SIG-M5 (cell line): Measurements from ENCODE around the gene AP1S3.
"Not testable (repeated sequence)": the region's sequence is repeated elsewhere in the genome, so short reads cannot be mapped to it uniquely, and the experiment has no call there.

Experiments used
- DNase-seq: peaks from one replicate; lab custom pipeline; 2025; lab: John Stamatoyannopoulos, UW

The AP1S3 gene

DNA sequence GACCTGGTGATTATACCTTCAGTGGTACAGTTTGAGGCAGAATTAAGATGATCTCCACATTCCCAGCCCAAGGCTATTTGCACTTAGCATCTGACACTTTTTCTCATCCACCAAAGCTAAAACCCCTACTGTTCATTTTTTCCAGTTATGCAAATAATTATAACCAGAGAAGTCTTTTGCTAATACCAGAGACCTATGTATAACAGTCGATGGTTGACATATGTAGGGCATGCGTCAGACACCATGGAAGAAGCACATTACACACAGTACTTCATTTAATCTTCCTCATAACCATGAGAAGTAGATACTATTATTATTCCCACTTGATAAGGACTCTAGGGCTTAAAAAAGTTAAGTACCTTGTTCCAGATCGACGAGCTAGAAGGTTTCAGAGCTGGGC lies 36.5 kb downstream of the AP1S3 start:
- DNase-seq: no peak

DNA sequence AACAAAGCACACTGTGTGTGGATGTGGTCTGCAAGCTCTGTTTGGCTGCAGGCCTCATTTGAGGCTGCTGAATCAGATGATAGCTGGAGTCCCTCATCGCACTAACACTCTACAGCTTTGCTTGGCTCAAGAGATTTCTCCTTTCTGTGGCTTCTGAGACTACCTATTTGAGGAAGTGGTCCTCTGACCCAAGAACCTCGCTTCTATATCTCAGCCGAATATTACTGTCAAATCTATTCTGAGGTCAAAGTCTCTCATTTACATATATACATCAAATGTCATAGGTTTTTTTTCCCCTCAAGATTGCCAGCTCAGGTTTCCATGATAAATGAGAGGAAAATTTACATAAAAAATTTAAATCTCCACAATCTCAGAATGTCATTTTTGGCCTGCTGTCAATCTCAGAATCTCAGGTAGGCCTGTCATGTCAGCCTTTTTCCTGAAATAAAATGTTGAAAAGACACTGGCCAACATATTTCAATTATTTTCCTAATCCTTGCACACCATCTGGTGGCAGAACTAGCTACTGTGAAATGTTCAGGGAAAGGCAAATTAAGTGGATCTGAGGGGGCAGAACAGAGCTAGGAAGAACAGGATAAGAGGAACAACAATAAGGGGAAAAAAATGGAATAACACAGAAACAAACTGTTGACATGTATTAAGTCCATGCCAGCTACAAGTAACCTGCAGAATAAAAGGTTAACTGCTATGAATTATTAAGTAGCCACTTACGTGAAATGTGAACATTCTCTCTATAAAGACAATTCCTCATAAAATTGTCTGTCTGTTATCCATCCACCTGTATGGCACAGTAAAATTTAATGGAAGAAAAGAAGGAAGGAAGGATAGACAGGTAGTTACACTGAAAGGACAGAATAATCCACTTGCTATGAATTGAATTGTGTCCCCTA lies 39.3 kb downstream of the AP1S3 start:
- no peak for DNase-seq

DNA sequence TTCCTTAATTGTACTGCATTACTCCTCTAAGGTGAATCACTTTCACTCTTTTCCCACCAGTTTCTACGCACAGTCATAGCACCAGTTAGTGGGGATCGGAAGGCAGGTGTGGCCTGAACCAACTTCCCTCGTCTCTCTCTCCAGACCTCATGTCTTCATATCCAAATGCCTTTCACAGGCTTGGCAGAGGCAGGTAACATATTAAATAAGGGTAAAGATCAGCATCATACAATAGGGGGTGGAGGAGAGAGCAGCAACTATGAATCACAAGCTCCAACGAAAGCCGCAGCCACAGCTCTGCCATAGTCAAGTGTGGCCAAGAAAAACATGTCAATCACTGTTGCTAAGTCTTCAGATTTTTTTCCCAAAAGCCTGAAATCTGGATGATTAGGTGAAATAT lies 40.3 kb downstream of the AP1S3 start:
- no peak for DNase-seq

DNA sequence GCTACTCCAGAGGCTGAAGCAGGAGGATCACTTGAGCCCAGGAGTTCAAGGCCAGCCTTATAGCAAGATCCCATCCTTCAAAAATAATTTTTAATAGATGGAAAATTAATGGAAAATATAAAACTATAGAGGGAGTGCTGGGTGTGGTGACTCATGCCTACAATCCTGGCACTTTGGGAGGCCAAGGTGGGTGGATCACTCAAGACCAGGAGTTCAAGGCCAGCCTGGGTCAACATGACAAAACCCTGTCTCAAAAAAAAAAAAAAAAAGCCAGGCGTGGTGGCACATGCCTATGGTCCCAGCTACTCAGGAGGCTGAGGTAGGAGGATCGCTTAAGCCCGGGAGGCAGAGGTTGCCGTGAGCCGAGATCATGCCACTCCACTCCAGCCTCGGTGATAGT lies 48.0 kb downstream of the AP1S3 start:
- DNase-seq: no peak

DNA sequence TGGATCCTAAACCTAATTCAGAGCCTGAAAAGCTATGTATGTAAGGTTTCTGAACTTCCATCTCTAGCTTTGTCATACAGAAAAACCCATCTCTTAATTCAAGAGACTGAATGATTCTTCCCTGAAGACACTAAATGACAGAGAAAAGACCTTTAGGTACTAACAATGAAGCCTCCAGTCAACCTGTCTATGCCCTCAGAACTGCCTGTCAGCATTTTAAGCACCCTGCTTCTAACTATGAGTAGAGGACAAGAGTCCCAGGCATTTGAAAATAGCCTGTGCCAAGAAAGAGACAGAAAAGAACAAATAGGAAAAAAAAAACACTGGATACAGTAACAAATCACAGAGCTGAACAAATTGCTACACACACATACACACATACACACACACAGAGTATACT lies 48.6 kb downstream of the AP1S3 start:
- DNase-seq: no peak

DNA sequence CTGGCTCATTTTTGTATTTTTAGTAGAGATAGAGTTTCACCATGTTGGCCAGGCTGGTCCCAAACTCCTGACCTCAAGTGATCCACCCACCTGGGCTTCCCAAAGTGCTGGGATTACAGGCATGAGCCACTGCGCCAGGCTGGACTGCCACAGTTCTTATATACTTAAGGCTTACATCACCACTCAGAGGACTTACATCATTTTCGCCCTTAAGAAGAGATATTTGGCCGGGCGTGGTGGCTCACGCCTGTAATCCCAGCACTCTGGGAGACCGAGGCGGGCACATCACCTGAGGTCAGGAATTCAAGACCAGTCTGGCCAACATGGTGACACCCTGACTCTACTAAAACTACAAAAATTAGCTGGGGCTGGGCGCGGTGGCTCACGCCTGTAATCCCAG lies 49.3 kb downstream of the AP1S3 start:
- not testable (repeated sequence) for DNase-seq

DNA sequence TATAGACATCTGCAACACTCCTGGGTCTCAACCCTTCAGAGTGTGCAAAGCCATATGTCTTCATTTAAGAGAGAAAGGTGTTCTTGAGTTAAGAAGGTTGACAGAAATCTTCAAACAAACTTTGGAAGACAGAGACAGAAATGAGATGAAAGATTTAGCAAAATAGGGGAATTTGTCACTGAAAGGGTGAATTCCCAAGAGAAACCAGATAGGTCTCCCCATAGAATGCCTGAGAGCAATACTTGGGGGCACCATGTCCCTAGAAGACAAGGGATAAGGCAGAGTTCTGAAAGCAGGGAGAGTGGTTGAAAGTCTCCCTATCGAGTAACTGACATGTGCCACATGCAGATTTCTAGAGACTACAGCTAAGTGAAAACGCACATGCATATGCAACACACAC lies 50.0 kb downstream of the AP1S3 start:
- DNase-seq: no peak

DNA sequence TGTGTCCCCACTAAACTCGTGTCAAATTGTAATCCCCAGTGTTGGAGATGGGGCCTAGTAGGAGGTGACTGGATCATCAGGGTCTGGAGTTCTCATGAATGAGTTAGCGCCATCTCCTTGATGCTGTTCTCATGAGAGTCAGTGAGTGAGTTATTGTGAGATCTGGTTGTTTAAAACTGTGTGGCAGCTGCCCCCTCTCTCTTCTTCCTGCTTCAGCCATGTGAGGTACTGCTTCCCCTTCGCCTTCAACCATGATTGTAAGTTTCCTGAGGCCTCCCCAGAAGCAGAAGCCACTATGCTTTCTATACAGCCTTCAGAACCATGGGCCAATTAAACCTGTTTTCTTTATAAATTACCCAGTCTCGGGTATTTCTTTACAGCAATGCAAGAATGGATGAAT lies 50.4 kb downstream of the AP1S3 start:
- DNase-seq: no peak

DNA sequence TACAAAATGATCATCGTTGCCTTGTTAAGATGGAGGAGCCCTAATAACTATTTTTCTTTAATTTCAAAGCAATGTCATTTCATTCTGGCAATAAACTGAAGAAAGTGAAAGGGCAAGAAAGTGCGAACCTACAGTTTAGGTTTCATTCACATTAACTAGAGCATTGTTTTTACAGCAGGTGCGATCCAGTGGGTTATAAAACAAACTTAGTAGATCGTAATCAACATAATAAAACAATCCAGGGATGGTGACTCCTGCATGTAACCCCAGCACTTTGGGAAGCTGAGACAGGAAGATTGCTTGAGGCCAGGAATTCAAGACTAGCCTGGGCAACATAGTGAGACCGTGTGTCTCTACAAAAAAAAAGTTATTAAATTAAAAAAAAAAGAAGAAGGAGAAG lies 51.1 kb downstream of the AP1S3 start:
- no peak for DNase-seq

DNA sequence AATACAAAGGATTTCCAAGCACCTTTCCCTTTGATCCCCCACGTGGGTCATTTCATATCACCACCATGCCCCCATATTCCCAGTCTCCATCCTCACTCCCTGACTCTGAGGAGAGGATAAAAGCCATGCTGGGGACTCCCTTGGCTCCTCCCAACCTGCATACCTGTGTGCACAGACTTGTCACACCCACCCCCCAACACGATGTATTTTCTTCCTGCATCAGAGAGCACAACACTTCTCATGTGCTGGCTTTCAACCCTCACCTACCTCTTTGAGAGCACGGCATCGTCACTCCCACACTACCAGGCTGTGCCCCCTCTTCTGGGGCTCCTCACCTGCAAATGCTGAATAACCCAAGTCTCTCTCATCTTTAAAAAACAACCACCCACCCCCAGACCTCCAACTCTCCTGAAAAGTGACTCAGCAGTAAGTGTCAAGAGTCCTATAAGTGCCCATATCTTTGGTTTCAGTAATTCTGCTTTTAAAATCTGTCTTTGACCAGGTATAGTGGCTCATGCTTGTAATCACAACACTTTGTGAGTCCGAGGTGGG lies 53.1 kb downstream of the AP1S3 start:
- no peak for DNase-seq

DNA sequence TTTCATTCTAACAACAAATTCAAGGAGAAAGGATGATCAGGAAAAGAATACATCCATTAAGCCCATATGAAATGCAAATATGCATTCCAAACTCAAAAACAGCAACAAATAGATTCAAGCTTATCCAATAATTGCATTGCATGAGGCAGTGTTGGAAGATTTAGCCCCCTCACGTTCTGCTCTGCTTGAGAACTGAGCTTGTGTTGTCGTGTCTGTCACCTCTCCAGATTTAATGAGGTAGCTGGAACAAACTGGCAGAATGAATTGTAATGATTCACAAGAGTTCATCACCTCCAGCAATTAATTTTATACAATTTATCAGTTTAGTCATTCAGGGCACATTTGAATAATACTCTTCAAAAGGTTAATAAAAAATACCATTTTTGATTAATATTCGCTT lies 54.8 kb downstream of the AP1S3 start:
- no peak for DNase-seq

DNA sequence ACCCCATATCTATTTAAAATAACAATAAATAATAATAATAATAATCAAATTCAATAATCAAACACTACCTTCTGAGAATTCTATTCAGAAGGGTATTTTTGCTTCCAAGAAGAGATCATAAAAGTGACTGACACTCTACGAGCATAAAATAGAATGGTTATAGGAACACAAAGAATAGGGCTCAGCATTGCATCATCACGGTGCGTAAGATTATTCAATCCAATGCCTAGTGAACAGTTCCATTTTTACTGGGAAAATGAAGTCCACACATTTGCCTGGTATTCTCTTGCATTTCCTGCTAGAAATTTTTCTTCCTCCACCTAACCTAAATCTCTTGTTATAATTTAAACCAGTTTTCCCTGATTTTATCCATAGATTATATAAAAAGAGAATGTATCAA lies 55.8 kb downstream of the AP1S3 start:
- no peak for DNase-seq

DNA sequence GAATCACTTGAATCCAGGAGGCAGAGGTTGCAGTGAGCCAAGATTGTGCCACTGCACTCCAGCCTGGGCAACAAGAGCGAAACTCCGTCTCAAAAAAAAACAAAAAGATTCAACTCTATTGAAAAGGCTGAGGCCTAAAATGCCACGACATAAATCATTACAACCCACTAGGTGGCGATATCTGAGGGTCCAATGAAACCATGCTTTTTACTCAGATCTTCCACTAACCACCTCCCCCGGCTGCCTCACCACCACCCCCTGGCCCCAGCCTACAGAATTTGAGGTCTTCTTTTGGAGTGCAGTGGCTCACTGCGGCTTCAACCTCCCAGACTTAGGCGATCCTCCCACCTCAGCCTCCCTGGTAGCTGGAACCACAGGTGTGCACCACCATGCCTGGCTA lies 57.5 kb downstream of the AP1S3 start:
- peak; percentile 11 for DNase-seq

DNA sequence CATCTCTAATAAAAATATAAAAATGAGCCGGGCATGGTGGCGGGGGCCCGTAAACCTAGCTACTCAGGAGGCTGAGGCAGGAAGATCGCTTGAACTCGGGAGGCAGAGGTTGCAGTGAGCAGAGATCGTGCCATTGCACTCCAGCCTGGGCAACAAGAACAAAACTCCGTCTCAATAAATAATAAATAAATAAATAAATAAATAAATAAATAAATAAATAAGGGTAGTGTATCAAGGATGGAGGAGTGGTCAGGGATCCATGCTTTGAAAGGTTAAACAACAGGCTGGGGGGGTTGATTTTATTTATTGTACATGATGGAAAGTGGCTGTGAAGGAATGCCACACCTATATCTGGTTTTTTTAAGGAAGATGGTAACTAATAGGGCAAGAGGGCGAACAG lies 63.2 kb downstream of the AP1S3 start:
- no peak for DNase-seq

DNA sequence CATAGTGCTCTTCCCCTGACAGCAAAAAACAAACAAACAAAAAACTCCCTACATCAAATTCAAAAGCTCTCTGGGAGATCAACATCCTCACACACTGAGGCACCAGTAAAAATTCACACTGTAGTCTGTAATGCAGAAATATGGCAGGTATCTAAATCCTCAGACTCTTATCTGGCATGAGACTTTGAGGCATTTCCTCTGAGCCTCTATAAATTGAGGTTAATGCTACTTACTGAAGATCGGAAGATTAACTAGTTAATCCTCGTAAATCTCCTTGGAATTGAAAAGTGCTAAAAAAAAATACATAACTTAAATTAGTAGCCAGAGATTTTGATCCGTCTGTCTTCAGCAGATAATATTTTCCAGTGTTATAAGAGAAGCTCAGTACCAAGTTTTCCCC lies 65.0 kb downstream of the AP1S3 start:
- DNase-seq: no peak

DNA sequence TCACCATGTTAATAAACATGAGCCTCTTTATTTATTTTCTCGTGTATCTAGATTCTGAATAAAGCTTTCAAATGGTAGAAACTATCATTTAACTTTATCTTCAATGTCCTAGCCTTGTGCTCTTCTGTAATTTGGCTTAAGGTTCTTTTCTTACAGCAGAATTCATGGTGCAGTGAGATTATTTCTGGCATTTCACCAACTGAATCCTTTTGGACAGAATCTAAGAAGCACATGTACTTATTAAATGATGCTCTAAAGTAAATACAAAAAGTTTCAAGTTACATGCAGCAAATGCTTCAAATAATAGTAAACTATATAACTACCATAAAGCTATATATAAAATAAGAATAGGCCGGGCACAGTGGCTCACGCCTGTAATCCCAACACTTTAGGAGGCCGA lies 65.9 kb downstream of the AP1S3 start:
- no peak for DNase-seq

DNA sequence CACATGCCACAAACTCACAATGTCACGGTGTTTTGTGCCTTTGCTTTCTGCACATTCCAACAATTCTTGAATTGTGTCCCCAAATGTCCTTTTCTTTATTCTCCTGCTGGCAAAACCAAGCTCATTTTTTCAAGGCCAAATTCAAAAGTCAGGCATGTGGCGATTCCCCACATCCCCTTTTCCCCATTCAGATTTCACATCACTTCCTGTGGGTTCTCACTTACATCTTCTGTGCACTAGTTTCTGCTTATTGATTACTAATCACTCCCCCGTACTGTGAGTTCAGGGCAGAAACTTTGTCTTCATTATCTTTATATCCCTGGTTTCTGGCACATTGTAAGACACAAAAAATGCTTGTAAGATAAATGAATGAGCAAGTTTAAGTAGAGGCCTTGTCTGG lies 69.2 kb downstream of the AP1S3 start:
- DNase-seq: no peak

DNA sequence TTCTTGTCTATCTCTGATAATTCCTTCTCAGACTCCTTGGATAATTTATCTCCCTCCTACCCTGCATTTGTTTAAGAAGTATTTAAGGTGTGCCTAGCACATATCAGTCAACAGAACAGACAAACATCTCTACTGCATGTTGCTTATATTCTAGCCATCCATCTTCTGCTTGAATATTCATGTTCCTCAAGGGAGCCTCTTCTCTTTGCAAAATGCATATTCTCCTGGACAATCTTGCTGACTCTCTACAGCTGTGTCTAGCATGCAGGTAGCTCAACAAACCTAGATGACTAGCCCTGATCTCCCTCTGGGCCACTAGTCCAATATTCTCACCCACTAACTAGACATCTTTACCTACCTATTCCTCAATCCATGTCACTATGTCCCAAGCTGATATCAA lies 70.0 kb downstream of the AP1S3 start:
- no peak for DNase-seq

DNA sequence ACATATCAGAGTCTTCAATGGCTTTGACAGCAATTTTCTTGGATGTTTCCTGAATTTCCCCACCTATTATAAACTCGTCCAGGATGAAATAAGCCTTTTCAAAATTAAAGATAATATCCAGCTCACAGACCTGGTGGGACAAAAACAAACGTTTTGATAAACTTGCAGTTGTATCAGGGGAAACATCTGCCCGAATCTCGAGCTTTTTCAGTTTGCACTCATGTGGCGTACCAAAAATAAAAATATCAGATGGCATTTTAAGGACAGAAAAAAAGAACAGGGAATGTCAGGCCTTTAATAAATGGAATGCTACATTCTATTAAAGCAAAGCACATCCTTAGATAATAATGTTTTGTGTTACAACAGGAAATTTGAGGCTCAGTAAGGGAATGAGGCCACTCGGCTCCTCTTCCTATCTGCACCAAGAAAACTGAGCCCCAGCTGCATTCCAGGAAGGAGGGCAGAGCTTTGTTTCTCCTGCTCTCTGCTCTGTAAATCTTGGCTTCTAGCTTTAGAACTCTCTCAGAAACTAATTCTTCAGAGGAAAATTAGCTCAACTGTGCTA lies 72.1 kb downstream of the AP1S3 start:
- no peak for DNase-seq

DNA sequence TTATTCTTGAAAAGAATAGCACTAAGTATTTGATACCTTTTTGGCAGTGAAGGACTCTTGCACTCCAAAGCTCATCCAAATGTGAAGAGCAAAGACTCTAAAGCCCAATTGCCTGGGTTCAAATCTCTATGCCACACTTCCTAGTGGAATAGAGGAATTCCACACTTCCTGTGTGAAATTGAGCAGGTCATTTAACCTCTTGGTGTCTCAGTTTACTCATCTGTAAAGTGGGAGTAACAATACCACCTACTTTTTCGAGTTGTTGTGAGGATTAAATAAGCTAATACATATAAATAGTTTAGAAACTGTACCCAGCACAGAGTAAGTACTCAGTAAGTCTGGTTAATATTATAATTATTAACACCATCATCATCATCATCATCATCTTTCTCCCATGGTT lies 72.6 kb downstream of the AP1S3 start:
- DNase-seq: no peak

DNA sequence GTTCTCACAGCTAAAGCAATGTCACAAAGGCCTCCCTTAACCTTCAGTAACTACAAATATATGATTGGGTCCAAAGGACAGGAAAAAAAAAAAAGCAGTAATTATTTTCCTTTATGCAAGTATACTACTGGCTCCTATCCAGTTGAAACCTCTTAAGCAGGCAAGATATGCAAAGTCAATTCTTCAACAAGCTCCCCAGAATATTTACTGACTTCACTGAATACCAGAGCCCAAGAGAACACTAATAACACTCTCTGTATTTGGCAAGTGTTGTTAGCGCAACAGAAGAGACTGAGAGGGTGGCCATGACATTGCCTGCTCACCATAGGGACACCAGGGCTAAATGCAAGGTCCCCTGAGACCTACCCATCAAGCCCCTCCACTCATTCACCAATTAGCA lies 74.5 kb downstream of the AP1S3 start:
- DNase-seq: no peak

DNA sequence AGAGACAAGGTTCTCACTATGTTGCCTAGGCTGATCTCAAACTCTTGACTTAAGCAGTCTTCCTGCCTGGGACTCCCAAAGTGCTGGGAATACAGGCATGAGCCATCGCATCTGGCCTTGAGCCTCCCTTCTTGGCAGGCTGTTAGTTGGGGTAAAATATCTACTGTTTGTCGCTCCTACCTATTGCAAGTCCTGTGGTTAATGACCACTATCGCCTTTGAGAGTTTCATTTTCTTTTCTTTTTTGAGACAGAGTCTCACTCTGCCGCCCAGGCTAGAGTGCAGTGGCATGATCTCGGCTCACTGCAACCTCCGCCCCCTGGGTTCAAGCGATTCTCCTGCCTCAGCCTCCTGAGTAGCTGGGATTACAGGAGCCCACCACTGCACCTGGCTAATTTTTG lies 75.6 kb downstream of the AP1S3 start:
- DNase-seq: not testable (repeated sequence)

DNA sequence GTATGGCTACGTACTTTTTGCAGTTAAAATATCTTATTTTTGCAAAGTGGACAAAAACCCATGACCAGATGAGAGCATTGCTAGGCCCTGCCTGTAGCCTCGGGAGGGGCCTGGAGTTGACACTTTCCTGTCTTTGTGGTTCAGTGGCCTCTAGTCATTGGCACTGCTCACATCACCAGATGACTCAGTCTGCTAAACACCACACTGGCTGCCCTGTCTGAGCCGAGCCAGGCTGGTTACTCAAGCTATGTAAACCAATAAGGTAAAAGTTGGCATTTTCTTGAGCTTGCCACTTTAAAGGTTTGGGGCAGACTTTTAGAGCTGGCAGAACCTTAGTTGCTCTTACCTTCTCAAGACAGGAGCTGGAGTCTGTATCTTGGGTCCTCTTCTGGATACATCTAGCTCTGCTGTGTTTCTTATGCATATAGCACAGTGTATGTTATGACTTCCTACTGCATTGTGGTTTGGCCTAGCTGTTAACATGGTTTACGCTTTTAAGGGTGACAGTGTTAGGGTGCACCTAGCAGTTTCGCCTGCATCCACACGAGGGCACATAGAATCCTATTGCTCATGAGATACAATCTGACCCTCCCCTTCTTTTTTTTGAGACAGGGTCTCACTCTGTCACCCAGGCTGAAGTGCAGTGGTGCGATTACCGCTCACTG lies 76.4 kb downstream of the AP1S3 start:
- DNase-seq: peak; percentile 4
